Activated T-helper 1 cell treated with Interleukin-2 at 50 U/mL for 16 hours (primary cell): ENCODE data around the gene CAMSAP2.

Experiments used
- DNase-seq: peaks from one replicate; pipeline ENCODE4 v3.0.0-alpha.2; 2020; ENCODE audit warnings: low read depth

The CAMSAP2 gene

DNA sequence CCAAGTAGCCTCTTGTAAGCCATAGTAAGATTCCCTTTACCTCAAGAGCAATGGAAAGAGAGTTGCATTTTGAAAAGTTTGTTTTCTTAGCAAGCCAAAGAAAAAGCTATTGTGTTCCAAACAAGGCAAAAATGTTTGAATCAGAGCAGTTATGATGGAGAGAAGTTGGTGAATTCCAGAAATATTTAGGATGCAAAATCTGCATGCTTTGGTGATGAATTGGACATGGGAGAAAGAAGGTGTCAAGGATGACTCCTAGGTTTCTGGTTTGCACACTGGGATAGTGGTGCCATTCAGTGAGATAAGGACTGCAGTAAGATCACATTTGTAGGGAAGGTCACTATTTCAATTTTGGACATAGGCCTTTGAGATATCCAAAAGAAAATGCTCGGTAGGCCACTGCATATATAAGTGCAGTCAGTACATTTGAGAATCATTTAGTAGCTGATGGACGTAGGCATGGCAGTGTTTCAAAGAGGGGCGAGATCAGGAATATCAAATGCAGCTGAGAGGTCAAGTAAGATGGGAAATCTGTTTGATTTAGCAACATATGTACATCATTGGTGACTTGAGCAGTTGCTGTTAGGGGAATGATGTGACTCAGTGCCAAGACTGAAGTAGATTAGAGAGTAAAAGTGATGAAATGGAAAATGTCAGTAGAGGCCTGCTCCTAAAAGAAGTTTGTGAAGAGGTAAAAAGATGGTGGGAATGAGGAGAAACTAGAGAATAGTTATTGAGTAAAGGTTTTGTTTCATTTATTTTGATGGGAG lies 100.2 kb downstream of the CAMSAP2 start:
- no peak for DNase-seq

DNA sequence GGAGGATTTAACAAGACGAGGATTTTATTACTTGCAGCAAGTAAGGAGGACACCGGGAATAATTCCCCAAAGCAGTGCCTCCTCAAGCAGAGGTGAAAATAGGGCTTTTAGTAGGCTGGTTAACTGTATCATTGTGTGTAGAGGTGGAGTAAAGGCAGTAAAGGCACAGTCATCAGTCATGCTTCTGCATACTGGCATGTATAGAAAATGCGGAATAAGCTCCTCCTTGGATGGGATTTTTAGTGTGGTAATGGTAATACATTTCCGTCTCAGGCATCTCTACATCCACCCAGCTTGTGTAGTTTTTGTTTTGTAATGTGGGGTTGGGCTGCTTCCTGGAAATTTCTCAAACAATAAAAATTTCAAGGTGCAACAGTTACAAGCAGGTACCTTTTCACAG lies 106.7 kb downstream of the CAMSAP2 start:
- no peak for DNase-seq

DNA sequence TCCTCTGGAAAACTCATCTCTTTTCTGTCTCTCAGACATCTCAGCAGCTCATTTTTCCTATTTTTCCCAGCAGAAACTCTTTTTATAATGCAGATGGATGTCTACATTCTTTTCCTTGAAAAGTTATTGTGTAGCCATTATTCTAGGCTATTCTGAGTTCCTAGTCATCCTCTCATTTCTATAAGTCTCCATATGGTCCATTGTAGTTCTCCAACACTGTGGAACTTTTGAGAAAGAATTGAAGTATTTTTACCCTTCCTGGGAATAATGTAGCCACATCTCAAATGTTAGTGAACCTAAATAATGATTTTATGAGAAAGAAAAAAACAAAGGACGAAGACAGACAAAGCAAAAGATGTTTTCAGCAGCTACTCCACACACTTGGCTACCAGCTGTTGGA lies 107.7 kb downstream of the CAMSAP2 start:
- DNase-seq: no peak

DNA sequence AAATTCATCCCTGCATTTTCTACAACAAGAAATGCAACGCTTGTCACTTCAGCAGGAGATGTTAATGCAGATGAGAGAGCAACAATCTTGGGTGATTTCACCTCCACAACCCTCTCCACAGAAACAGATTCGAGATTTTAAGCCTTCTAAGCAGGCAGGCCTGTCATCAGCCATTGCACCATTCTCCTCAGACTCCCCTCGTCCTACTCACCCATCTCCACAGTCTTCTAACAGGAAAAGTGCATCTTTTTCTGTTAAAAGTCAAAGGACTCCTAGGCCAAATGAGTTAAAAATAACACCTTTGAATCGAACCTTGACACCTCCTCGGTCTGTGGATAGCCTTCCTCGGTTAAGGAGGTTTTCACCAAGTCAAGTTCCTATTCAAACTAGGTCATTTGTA lies 110.7 kb downstream of the CAMSAP2 start:
- DNase-seq: no peak

DNA sequence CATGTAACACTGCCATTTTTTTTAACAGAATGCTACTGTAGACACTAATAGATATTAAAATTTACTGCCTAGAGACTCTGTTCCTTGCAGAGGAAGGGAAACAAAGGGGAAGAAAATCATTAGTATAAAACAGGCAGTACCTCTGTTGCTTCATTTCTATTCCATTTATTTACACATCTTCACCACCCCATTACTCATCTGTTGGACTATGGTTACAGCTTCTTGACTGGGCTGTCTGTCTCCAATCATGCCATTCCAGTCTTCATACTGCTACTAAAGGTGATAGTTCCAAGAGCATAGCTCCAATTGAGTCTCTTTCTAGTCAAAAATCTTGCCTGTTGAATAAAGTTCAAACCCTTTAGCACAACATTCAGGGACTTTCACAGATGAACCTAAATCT lies 111.9 kb downstream of the CAMSAP2 start:
- no peak for DNase-seq

DNA sequence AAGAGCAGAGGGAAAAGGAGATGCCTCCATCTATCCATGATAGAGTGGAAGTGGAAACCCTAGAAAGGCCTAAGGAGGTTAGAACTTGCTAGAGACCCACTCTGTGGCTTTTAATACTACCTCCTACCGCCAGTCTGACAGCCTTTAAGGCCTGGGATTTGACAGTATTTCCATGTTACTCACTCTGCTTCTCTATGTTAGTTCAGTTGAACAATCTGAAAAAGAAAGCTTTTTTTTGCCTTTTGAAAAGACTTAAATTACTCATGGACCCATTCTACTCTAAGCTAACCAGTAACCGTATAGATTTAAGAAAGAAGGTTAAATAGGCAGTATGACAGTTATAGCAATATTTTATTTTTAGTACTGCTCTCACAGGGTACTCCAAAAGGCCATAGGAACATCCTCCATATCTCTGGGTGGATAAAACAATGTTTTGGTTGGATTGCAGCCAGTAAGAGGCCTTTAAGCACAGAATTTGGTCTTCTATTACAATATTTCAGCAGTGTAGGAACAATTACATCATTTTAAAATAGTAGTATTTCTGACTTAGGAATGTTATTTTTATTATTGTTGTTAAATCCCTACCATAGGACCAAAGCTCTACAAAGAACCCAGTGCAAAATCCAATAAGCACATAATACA lies 118.1 kb downstream of the CAMSAP2 start:
- DNase-seq: no peak

DNA sequence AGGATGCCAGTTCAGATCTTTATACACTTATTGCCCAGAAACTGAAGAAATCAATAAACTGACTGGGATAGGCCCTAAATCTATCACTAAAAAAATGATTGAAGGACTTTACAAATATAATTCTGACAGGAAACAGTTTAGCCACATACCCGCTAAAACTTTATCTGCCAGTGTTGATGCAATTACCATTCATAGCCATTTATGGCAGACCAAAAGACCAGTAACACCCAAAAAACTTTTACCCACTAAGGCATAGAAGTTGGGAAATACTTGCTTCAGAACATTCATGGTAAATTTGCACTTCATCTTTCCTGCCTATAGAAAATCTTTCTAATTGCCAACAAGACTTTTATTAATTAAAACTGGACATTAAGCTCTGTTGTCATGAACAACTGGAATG lies 119.1 kb downstream of the CAMSAP2 start:
- no peak for DNase-seq

DNA sequence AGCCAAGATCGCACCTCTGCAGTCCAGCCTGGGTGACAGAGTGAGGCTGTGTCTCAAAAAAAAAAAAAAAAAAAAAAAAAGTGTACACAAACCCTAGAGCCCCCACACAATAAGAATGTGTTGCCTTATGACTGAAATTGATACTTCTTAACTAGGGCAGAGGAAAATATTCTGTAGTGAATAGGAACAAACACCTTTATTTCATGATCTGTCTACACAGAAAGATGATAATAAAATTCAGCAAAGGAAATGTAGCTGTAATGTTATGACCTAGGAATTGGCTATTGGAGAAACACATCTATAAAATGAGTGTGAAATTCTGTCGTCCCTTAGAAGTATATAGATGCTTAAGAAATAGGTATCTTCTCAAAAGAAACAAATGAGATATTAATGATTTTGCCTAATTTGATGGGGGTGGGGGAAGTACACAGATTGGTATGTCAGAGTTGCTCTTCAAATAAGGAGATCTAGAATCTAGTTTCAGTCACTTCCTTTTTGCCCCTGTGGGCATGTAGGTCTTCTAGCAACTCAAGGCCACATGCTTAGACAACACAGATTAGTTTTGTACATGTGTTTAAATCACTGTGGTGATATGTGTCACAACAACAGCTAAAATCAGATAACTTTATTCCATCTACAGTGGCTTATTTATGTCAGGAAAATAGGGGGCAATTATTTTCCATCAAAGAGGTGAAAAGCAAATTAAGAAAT lies 123.4 kb downstream of the CAMSAP2 start:
- DNase-seq: no peak

DNA sequence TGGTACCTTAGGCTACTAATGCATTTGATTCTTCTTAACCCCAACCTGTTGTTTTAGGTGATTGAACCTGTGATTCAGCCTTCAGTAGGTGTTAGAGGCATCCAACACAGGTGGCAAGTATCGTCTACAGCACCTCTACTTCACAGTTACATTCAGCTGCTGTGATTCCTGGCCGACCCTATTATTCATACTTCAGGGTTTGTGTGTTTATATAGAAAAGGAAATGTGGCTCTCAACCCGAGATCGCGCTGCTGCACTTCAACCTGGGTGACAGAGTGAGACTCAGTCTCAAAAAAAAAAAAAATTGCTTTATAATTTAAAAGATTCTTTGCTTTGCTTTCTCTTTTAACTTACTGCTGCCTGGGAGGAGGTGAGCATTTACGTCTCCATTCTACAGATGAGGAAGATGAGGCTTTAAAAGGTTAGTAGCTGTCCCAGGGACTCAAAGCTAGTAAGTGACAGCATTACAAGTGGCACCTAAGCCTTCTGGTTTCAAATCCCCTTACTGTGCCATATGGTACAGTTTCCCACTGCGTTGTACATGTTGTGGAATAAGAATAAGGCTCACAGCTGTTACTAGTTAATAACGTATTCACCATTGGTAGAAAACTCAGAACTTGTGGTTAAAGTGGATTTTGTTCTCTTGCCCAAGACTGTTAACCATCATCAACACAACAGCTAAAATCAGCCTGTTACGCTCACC lies 124.2 kb downstream of the CAMSAP2 start:
- no peak for DNase-seq

DNA sequence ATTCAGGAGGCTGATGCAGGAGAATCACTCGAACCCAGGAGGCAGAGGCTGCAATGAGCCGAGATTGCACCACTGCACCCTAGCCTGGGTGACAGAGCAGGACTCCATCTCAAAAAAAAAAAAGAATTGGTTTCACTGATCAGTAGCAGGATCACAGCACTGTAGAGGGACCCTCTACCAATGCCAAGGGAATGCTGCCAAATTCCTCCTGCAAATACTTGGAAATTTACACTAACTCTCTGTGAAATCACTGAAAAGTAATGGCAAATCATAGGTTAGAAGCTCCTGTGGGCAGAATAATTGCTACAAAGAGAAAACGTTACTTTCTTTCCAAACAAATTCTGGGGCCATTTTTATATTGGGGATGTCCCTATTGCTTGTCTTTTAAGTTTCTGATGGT lies 127.4 kb downstream of the CAMSAP2 start:
- no peak for DNase-seq

DNA sequence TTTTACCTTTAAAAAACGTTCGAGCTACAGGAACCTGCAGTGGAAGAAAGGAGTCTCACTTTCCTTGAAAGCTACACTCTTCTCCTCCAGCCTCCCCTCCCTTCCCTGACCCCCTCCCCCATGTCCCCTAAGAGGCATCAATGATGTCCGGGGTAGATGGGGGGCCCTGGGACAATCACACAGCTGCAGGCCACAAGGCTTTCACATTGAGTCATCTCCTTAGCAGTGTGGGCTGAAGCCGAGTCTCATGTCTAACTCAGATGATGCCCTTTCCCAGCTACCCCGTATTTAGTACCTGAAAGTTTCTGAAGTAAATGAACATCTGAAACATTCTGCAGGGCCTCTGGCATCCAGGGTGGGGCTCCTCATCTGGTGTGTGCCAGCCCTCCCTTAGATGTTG lies 127.8 kb downstream of the CAMSAP2 start:
- DNase-seq: no peak

DNA sequence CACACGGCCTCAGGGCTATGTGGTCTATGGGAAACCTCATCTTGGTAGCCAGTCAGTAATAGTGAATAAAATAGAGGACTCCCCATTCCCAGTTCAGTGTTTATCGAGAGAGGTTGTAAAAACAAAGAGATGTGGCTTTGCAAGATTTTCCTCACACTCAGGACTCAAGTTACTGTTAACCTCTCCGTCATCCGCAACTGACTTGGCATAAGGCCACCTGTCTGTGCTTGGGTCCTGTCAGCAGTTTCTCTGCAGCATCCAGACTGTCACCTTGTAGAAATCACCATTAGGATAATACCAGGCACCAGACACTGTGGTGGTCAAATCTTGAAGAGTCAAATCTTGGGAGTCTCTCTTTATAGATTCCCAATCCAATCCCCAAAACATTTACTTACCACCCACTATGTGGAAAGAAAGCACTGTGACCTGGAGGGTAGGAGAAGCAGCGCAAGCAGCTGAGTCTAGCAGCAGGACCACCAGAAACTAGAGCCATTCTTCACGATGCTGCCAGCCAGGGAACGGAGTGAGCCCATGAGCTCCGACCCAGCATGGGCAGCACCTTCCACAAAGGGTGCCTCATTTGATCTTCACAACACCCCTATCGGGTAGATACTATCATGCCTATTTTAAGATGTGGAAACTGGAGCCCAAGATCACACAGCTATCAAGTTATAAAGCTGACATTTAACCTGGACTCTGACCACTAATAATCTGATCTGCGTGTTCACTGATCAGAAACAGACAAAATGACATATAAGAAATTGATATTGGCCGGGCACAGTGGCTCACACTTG lies 128.5 kb downstream of the CAMSAP2 start:
- no peak for DNase-seq

DNA sequence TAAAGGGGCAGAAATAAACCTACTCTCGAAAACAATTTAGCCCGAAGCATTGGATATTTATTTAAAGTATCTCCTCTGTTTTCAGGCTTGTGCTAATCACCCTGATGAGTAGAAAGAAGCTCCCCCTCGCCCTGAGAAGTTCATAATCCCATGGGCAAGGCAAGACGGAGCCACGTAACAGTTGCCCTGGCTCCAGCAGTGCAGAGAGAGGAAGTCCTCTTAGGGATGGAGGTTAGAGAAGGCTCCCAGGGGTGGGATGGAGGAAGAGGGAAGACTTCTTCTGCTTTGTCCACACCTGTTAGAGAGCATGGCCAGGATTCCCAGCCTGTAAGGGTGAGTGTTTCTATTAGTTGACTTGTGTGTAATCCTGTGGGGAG lies 130.7 kb downstream of the CAMSAP2 start:
- no peak for DNase-seq

DNA sequence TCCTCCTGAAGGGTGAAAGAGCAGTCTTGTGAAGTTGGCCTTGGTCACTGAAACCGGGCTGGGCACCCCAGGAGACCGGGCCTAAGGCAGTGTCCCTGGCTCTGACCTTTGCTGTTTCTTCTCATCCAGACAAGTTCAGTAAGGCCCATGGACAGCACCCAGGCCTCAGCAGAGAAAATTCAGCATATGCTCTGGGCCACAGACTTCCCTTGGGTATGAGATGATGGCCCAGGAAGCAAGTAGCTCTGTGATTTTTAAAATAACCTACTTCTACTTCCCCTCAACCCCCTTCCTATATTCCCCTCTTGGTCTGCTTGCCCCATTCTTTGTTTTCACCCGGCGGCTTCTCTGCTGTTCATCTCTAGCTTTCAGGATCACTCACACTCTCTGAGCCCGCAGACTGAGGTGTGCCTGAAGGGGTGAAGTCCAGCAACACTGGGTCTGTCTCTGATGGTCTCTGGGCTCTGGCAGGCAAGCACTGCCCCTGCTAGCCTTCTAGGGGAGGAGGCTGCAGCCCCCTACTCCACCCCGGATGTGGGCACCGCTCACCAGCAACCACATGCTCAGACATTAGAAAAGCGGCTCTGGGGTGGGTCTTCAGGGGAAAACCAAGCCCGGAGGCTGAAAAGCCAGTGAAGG lies 131.2 kb downstream of the CAMSAP2 start:
- DNase-seq: no peak

DNA sequence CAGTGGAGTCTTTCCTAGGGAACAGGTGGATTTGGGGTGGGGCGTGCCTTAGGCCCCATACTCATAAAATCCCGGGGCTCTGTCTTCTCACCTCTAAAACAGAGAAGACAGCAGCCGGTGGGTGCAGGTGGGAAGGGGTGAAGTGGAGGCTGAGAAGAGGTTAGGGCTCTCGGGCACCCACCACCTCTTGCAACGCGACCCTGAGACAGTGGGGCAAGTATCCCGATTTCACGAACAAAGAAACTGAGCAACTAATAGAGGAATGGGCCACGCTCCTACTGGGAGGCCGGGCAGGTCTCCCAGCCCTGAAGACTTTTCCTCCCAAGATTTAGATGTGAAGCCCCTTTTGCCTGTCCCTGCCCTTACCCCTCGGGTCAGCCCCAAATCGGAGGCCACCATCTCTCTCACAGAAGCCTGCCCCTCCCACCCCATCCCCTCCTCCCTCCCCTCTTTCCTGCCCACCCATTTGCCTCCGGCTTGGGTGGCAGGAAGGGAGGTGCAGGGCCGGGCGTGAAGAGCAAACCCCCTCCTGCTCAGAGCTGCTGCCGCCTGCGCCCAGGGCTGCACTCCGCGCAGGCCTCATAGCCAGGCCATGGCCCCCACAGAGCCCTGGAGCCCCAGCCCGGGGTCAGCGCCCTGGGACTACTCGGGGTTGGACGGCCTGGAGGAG lies 133.9 kb downstream of the CAMSAP2 start, which contains the start of gene GPR25:
Gene GPR25 (plus strand): TSS at position 536 of the 670 bp plus-strand sequence. CDS start 57 bp downstream, at position 593.
- DNase-seq: no peak

DNA sequence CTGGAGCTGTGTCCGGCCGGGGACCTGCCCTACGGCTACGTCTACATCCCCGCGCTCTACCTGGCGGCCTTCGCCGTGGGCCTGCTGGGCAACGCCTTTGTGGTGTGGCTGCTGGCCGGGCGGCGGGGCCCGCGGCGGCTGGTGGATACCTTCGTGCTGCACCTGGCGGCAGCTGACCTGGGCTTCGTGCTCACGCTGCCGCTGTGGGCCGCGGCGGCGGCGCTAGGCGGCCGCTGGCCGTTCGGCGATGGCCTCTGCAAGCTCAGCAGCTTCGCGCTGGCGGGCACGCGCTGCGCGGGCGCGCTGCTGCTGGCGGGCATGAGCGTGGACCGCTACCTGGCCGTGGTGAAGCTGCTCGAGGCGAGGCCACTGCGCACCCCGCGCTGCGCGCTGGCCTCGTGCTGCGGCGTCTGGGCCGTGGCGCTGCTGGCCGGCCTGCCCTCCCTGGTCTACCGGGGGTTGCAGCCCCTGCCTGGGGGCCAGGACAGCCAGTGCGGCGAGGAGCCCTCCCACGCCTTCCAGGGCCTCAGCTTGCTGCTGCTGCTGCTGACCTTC lies 134.5 kb downstream of the CAMSAP2 start:
- no peak for DNase-seq

DNA sequence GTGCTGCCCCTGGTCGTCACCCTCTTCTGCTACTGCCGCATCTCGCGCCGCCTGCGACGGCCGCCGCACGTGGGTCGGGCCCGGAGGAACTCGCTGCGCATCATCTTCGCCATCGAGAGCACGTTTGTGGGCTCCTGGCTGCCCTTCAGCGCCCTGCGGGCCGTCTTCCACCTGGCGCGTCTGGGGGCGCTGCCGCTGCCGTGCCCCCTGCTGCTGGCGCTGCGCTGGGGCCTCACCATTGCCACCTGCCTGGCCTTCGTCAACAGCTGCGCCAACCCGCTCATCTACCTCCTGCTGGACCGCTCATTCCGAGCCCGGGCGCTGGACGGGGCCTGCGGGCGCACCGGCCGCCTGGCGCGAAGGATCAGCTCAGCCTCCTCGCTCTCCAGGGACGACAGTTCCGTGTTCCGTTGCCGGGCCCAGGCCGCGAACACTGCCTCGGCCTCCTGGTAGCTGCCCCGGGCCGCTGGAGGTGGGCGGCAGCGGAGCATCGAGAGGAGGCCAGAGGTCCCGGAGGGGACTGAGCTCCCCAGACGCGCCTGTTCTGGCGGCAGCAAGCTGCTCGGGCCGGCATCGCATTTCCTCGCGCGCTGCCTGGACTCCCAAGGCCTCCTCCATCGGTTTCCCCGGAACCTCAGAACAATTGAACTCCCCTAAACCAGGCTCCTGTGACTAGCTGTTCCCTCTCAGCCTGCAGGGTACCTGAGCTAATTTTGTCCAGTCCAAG lies 135.1 kb downstream of the CAMSAP2 start:
- no peak for DNase-seq

DNA sequence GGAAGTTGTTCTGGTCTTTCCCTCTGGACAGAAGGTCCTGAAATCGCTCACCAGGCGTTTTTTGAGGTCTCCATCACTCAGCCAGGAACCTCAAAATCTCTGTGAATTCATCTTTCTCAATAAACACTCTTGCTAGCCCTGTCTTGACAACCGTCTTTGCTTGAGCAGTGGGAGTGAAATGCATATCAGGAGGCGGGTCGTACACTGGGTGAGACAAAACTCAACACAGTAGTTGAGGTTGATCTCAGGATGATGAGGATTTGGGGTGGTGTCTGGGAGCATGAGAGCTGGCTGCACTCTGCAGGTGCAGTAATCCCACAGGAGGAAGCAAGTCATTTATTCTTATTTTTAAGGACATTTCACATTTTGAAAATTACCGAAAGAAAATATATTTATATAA lies 136.0 kb downstream of the CAMSAP2 start:
- DNase-seq: no peak

DNA sequence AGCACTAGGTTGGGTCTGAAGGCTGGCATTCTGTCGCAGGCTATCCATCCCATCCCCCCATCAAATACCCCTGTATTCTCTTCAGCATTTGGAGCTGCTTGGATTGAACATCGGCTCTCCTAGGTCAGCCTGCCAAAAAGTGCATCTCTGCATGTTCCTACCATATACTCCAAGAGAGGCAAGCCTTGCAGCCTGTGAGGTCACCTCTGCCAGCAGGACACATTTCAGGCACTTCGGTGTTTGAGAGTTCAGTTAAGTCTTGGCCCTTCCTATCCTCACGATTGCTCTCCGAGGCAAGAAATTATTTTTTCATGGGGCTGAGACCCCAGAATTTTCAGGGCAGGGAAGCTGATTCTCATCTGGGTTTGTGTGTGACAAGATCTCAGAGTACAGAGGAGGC lies 136.7 kb downstream of the CAMSAP2 start:
- no peak for DNase-seq

DNA sequence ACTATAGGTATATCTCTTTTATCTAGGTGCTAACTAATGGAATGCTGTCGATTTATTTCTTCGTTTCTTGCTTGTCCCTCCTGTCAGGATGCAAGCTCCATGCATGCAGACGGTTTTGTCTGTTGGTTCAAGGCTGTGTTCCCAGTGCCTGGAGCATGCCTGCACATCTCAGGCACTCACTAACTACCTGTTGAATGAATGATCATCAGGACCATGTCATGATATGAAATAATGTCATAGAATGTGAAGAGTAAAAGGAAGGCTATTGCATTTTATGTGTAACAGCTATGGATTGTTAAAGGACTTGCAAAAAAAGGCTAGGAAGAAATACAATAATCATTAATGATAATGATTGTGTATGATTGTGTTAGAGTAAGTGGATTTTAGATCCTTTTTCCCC lies 138.3 kb downstream of the CAMSAP2 start:
- DNase-seq: no peak
